Fibroblast of skin of left quadriceps (primary cell): ENCODE results near the gene SIX1.

Experiments
- DNase-seq, 2 experiments: peaks; one replicate each; pipeline ENCODE4 v3.0.0-alpha.2; 2013; ENCODE audit warnings: low read depth in 2 of 2

The SIX1 gene

DNA sequence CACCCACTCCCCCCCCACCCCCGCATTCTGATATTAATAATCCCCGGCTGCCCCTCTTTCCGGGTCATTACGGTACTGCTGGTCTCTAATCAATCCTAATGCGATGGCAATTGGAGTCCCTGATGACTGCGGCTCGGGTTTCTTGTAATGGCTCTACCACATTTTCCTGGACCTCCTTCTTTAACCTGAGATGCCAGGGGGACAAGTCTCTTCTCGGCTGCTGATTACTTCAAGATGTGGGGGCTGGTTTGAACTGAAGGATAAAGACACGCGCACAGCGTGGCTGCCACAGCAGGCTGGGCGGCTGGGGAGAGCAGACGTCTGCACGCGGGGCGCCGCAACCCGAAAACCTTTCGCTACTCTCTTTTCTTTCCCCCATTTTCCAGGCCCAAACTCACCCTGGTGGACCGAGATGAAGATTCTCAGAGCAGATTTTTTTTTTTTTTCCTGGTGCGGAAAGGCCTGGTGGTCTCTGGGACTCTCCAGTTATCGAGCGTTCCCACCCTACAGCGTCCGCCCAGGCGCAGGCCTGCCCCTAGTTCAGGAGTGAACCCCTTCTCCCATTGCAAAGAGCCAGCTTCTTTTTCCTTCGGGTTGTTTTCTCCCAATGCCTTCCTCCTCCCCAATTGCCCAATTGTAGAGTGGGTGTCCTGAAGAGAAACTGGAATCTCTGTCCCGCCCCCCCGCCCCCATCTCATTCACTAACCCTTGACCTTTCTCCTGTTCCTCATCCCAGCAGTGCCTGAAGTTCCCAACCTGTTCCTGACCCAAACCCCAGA lies 6.0 kb upstream of the SIX1 start:
- peak; percentile 45 to 56 for DNase-seq

DNA sequence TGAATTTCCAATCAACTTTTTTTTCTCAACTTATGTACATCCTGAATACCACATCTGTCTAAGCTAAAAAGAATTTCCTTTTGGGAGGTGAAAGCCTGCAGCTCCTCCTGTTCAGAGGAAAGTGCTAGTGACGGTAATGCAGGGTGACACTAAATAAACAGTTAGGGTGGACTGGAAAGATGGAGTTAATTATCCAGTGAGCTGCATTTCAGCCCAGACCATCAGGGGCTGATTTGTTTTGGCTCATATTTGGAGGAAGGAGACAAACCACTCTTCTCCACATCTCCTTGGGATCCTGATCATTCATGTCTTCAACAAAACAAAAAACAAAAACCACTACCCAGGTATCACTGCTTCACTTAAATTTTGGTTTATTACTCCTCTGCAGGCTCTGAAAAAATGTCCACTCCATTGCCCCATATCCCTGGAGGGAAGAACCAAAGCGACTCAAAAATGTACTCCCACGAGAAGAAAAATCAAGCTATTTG lies 5.1 kb upstream of the SIX1 start:
- DNase-seq: peak; percentile 76 to 82

DNA sequence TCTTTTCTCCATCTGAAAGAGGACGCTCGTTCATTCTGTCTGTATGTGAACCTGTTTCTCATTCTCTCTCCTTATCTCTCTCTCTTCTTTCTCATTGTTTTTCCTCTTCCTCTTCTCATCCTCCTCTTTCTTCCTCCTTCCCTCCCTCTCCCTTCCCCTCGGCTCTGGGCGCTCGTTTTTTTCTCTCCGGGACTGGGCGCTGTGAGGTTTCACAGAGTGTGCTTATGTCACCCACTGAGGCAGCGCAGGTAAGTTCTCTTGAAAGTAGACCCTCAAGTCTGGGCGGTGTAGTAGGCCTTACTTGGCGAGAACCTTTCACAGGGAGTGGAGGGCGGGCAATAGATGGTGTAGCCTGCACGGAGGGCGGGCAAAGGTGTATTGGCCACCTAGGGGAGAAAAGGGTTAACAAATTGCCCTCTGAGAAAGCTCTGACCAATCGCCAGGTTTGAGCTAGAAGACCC lies 4.5 kb upstream of the SIX1 start:
- DNase-seq: no peak

DNA sequence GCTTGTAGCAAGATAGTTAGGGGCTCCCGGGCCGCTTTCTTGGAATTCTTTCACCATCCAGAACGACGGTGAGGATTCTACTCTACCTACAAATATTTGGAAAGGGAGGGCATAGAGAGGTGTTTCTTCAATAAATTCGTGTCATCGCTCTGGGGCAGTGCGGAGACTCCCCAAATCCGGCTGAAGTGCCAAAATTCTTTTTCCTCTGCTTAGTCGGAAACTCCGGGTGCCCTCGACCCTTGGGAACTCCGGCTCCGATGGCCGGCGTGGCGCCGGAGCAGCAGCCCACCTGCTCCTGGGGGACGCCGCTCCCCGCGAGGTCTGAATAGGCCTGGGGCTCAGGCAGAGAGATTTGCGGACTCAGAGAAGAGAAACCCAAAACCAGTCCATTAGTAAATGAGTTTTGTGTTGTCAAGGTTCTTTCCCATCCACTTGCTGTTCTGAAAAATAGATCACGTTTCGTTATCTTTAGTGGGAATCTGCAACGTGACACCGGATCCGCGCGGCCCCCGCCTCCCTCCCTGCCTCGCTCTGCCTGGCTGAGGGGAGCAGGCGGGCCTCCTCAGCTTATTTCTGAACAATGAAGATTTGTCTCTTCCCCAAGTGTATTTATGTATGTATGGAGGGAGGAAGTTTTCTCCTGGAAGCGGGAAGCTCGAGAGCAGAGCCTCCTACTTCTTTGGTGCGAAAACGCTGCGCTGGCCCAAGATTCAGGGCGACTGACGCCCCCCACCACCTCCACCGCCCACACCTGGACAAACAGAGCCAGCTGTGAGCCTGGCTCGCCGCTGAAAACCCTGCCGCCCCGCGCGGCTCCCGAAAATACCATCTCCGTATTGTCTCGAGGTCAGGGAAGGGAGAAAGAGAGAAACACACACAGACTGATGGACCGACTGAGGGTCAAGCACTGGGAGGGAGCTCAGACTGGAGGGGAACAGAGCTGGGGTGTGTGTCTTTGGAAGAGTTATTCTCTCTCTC lies 3.7 kb upstream of the SIX1 start:
- no peak for DNase-seq

DNA sequence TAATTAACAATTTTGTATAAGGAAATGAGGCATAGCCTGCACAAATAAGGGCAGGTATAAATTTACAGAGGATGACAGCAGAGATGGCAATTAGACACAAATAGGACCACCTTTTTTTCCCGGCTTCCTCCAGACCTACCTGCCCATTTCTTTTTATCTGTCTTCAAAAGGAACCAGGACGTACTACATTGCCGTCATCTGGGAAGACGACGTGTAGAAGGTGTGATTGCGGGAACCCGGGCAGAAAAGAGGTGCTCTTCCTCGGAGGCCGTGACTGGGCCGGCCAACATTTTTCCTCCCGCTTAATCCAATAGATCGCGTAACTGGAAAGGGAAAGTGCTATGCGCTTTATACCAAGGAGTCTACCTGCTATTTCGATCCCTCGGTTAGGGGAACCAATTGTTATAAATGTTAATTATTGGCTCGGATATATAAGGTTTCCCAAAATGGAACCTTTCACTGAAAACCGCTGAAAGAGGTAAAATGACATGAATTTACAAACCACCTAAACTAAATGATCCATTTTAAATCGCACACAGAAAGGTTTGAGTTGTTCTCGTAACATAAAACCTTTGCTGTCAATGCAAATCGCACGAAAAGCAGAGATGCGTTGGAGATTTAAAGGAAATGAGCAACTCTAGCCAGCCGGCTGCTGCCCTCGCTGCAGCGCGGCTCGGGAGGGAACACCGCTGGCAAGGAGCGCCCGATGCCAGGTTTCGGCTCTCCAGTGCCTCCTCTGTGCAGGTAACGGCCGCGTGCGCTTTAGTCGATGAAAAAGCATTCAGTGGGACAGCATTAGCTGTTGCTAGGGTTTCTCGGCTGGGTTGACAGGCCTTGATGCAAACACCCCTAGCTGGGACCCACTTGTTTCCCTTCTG lies 2.8 kb upstream of the SIX1 start:
- DNase-seq: no peak

DNA sequence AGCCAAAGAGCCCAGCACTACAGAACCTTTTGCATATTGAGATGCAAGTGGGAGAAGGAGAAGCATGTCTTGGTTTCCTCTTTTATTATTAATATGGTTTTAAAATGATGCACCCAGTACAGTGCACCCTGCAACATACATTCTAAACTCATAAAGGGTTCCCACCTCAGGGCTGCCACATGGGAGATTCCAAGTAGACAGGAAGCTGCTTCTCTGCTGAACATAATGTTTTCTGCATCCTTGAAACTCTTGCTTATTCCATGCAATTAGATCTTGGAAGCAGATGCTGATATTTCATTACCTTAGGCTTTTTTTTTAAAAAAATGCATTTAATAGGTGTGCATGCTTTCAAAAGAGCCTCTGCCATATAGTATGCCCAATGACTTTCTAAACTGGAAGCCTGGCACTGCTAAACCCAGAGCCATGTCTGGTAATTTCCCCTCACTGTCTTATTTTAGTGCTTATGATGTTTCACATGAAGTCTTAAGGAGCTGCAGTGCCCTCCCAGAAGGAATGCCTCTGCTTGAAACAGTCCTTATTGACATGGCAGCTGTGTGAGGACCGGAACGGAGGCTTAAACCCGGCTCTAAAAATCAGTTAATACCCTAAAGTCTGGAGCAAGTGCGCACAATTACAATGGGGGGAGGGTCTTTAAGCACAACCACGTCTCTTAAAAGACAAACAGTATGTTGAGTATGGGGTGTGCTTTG lies 2.0 kb upstream of the SIX1 start:
- no peak for DNase-seq

DNA sequence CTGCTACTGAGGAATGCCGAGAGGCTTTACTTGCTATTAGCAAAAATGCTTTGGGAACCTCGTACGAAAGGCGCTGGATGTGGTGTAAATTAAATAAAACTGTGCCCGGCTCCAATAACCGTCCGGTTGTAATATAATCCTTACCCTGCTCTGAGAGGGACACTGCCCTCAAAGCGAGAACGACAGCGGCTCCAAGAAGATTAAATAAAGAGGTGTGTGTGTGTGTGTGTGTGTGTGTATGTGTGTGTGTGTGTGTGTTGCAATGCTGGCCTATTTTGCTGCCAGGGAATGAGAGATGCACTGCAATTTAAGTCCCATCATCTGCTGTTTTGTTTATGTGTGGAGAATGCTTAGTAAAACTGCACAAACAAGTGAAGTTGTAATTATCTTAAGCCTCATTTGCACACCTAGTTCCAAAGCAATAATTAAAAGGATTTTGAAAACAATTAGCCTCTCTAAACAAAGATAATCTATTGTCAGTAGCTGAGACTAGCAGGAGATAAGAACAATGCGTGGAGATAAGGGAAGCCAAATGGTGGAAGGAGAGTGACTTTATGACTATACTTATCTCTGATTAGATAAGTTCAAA lies 1.2 kb upstream of the SIX1 start:
- DNase-seq: no peak

DNA sequence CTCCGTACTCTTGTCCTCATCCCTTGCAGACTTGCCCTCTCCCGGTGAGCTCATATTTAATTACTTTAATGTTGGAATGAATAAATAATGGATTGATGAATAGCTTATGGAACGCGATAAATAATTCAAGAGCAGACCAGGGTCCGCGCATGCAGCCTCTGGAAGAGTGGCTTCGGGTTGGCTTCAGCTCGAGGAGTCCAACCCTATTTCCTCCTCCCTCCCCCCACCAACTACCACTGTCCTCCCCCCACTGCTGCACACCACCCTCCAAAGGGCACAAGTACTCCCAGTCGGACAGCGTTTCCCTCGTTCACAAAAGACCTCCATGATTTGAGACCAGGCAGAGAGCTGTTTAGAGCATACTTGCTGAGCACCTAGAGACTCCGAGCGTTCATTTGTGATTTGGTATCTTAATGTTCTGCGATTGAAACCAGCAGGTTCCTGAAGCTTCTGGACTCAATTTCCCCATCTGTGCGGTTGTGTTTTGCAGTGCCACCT lies 647 bp upstream of the SIX1 start:
- DNase-seq: no peak

DNA sequence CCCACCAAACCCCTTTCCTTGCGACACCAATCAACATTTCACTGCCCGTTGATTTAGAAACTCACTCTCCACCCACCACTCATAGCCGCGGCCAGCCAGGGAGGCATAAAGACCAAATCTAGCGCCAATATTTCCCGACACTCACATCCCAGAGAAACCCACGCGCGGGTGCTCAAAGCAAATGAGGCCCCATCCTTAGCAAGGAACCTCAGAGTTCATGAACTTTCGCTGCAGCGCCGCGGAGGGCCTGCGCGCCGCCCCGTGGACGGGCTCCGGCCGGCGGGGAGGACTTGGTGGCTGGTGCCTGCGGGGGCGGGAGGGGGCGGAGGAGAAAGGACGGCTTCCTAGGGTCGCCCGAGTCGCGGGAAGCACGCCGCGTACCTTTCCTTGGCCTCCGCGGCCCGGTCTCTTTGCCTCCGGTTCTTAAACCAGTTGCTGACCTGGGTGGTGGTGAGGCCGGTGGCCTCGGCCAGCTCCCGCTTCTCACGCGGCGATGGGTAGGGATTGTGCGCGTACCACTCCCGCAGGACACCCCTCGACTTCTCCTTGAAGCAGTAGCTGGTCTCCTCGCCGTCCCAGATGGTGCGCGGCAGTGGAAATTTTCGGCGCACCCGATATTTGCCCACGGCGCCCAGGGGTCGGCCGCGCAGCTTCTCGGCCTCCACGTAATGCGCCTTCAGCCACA lies 886 bp downstream of the SIX1 start:
- no peak for DNase-seq

DNA sequence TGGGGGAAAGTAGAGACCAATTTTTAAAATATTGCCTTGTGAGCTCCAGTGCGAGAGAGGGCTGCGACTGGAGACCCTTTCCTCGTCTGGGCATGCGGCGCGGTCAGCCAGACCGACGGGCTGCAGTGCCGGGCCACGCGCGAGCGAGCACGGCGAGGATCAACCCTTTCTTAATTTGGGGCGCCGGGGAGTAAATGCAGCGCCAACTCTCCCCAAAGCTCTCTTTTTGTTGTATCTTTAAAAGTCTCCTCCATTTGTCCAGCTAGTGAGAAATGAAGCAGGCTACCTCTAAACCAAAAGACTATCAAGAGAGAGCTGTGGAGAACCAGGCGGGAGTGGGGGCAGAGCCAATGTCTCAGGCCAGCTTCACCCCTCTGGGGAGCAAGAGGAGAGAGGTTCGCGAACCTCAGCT lies 1.4 kb downstream of the SIX1 start:
- DNase-seq: no peak

DNA sequence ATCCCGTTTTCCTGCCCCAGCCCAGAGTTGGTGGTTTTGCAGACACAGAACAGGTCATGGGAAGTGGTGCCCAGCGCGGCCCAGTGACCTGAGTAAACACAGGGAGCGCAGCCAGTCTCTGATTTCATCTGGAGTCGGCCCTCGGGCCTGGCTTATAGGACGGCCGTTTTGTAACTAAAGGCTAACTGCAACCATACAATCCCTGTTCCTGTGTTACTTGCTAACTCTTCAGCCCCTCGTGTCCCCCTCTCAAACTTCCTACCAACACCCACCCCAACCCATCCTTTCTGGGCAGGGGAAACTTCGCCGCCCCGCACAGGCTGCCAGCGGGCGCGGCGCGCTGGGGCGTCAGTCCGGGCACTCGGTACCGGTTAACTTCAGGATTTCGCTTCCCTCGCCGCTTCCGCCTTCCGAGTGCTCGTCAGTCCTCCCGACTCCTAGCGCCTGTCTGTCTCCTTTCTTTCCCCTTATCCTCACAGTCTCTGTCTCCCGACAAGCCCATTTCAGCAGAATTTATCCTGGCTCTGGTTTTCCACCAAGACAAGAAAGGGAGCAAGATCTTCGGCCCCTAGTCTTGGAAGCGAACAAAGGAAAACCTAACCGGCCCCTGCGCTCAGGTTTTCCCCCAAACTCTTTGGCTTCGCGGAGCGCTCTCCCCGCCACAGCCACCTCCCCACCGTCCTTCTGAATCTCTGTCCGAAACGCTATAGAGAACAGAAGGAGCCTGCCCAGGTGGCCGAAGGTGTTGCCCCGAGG lies 2.0 kb downstream of the SIX1 start:
- DNase-seq: no peak

DNA sequence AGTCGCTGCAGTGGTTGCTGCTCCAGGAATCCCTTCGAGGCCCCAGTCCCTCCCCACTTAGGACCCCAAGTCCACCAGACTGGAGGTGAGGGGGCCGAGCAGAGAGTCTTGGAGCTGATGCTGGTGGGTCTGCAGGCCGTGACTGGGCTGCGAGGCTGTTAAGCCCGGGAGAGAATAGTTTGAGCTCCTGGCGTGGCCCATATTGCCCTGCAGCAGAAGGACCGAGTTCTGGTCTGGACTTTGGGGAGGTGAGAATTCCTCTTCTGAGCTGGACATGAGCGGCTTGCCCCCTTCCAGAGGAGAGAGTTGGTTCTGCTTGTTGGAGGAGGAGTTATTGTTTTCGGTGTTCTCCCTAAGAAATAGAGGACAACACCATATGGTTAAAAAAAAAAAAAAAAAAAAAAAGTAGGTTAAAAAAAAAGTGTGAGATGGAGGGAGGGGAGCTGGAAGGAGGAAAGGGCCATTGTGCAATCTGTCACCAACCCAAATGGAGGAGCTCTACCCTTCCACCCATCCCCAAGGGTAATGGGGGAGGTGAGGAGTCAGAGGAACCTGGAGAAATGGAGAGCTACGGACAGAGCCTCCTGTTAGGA lies 3.0 kb downstream of the SIX1 start:
- DNase-seq: no peak

DNA sequence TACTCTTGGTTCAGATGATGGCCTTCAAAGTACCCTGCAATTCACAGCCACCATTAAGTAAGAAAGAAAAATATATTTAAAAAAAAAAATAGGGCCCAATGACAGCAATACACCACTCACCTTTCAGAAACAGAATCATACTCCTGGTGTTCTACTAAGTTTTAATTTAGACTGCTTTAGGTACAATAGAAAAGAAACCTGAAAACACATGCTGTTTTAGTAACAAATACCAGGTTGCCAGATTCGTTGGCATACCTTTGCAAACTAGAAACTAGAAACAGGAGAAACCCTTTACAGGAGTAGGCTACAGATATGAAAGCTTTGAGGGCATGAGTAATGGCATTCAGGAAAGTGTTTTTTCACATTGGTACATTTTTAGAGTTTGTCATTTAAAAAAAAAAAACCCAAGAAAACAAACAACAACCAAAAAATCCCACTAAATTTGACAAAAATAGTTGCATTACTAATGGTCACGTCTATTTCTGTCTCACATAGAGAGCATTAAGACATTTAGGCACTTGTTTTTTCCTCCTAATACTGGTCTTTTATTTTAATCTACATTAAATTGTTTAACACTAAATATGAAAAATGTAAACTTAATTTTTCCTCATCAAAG lies 4.0 kb downstream of the SIX1 start:
- no peak for DNase-seq

DNA sequence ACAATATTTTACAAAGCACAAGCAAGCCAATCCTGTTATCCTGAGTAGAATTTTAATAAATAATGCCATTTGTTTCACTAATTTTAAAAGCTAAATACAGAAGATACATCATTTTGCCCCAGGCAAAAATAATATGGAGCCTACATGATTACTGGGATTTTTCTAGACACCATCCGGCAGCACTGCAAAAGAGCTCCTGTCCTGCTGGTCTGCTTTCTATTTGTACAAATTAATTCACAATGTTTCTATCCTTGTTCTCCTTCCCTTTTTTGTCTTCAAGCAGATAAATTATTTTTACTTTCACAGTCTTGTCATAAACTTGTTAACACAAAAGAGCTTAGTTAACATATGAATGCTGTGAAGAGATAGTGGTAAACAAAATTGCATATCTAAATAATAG lies 4.6 kb downstream of the SIX1 start:
- DNase-seq: no peak

DNA sequence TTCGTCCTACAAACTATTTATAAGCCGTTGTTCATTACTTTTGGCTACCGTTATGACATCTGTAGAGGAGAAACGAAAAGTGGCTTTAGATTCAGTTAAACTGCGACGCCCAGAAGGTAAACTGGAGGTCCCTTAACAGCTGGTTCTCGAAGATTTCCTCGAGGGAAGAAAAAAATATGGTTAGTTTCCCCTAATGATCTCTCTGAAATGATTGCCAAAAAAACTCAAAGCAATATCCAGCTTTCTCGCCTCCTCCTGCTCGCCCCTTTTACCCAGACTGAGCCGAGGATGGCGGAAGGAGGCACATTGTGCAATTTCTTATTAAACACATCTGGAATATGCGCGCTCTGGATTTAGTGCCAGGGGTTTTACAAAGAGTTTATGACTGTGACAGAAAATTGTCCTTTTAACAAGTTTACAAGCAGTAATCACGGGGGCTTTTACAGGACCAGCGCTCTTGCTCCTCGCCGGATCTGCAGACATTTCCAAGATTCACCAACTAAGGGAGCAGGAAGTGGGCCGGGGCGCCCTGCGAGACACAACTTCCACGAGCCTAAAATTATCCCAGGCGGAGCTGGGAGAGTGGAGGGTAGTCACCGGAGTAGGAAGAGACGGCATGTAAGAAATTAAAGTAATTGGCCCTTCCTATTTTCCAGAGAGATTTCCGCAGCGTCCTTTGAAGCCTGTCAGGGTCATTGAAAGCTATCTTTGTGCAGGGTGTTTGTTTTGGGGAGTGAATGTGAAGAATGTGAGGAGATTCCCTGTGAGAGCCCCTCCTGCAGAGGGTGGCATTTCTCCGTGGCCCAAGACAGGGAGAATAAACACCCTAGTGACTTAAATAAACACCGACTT lies 5.6 kb downstream of the SIX1 start:
- no peak for DNase-seq

DNA sequence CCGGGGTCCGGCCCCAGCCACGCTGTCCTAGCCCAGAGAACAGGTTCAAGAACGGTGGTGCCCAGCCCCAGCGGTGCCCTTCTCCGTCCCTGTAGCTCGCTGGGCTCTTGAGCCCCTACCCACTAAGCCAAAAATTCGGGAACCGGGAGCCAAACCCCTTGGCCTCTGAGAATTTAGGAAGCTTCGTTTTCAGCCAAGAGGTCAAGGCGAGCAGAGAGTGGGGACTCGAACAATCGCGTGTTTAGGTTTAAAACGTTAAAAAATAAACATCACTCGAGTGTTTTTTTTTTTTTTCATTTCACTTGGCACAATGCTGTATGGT lies 6.2 kb downstream of the SIX1 start:
- no peak for DNase-seq
